GM18502 (cell line): ENCODE data around the gene P3H3.
A peak's percentile ranks its signal among the peaks of the same experiment; 100 is the strongest.

Source experiments
- ATAC-seq: cut with Tn5 transposase; IDR thresholded peaks from one replicate; pipeline ENCODE4 v1.9.1; 2021; ENCODE audit warnings: mild to moderate bottlenecking; ENCODE audit not compliant: unreplicated experiment, poor library complexity

The P3H3 gene

DNA sequence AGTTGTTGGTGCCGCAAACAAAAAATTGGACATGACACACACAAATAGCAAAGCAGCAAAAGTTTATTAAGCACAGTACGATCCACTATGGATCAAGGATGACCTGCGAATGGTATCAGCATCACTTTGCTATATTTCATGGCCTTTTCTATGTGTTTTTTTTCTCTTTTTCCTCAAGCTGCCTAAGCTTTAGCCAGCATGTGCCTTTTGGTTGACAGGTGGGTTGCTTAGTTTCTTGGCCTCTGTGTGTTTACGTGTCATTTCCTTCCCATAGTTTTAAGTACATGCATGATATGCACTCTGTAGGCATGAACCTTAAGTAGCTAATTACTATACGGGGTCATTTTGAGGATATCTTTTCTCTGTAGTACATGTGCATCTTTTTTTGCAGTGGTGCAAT lies 29.1 kb upstream of the P3H3 start:
- no peak for ATAC-seq

DNA sequence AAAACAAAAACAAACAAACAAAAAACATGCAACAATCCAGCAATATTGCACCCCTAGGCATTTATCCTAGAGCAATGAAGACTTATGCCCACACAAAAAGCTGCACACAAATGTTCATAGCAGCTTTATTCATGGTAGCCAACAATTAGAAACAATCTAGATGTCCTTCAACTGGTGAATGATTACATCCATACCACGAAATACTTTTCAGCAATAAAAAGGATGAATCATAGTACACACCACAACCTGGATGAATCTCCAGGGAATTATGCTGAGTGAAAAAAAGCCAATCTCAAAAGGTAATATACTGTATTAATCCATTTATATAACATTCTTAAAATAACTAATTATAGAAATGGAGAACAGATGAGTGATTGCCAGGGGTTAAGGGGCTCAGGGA lies 21.0 kb upstream of the P3H3 start:
- ATAC-seq = no peak

DNA sequence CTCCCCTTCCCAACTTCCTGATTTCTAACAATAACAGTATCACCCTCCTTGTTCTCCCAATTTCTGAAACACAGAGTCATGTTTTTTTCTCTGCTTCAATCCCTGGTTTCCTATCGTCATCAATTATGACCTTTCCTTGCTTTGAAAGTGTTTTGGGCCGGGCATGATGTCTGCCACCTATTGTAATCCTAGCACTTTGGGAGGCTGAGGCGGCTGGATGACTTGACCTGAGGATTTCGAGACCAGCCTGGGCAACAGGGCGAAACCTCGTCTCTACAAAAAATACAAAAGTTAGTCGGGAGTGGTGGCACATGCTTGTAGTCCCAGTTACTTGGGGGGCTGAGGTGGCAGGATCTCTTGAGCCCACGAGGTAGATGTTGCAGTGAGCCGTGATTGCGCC lies 19.2 kb upstream of the P3H3 start:
- no peak for ATAC-seq

DNA sequence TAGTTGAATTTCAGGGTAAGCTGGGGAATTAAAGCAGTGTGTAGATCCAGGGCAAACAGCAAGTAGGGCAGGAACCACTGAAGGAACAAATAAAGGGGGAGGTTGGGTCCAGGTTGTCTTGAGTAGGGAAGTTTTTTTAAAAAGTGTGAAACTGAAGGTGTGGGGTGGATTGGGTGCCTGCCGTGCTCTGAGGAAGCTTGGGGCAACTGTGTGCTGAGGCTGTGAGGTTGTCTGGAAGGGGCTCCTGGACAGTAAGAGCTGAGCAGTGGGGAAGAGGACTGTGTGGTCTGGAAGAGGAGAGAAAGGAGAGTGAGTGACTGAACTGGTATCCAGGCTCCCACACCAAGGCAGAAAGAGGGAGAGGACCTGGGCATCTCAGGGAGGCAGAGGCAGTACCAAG lies 17.4 kb upstream of the P3H3 start:
- no peak for ATAC-seq

DNA sequence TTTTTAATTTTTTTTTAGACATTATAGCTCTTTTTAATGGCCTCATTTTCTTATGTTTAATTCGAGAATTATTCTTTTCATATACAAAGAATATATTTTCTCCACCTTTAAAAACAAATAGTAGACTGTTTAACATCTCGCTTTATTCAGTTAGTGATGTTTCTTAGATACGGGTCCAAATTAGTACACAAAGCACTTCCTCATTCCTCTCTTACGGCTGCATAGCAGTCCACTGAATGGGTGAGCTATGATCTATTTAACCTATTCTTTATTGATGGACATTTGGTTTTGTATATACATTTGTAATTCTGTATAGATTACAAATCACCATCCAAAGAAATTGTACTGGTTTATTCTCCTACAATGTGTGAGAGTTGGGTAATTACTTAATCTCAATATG lies 14.8 kb upstream of the P3H3 start:
- no peak for ATAC-seq

DNA sequence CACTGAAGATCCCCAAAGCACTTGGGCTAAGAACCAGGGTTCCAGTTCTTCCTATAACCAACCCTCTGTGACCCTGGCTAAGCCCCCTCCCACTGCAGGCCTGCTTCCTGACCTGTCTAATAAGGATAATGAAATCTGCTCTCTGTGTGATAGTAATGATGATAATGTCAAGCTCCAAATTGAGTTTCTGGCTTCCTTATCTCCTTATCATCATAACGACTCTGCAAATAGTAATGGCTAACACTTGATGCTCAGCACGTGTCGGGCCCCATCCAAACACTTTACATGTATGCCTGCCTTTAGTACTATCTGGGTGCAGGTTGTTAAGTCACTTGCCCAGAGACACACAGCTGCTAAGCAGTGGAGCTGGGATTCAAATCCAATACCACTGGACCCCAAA lies 11.6 kb upstream of the P3H3 start:
- no peak for ATAC-seq

DNA sequence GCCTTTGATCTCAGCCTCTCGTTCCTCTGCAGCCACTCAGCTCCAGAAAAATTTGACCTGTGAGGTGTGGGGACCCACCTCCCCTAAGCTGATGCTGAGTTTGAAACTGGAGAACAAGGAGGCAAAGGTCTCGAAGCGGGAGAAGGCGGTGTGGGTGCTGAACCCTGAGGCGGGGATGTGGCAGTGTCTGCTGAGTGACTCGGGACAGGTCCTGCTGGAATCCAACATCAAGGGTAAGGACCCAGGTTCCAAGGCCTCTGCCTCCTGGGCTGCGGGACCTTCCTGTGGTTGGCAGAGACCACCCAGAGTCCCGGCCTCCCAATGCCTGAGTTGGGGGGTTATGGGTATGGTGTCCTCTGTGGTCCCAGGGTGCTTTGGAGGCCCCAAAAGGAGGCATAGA lies 11.1 kb upstream of the P3H3 start:
- ATAC-seq = no peak

DNA sequence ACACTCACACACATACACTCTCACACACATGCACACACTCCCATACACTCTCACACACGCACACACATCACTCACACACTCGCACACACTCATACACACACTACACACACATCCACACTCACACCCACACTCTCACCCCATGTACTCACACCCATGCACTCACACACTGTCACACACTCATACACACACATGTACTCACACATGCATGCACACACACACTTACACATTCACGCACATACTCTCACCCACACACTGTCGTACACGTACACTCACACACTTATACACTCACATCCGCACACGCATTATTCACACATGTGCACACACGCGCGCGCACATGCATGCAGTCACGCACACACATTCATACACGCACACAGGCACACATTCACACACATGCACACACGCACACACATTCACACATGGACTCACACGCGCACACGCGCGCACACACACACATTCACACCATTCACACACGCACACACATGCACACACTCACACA lies 10.5 kb upstream of the P3H3 start:
- no peak for ATAC-seq

DNA sequence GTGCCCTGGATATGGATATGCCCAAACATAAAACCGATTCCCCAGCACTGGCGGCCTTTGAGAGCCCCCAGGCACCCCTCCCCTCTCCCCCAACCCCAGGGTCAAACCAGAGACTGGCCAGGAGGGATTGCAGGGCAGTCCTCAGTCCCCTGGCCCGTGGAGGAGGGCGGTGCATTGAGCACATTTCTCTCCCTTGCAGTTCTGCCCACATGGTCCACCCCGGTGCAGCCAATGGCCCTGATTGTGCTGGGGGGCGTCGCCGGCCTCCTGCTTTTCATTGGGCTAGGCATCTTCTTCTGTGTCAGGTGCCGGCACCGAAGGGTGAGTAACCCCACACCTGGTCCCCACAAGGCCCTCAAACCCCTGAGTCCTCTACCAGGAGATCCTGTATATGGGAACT lies 10.0 kb upstream of the P3H3 start:
- ATAC-seq = no peak

DNA sequence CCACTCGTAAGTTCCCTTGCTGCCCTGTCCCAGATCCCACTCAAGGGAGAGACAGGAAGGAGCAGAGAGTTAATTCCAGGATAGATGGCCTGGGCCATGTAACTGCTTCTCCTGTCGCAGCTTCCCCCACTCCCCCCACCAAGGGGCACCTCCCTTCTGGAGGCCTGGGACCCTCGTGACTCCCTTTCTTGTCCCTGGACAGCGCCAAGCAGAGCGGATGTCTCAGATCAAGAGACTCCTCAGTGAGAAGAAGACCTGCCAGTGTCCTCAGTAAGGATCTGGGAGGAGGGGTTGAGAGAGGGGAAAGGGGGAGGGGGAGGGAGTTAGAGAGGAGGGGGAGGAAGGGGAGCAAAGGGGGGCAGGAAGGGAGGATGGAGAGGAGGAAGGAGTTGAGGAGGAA lies 9.6 kb upstream of the P3H3 start:
- no peak for ATAC-seq

DNA sequence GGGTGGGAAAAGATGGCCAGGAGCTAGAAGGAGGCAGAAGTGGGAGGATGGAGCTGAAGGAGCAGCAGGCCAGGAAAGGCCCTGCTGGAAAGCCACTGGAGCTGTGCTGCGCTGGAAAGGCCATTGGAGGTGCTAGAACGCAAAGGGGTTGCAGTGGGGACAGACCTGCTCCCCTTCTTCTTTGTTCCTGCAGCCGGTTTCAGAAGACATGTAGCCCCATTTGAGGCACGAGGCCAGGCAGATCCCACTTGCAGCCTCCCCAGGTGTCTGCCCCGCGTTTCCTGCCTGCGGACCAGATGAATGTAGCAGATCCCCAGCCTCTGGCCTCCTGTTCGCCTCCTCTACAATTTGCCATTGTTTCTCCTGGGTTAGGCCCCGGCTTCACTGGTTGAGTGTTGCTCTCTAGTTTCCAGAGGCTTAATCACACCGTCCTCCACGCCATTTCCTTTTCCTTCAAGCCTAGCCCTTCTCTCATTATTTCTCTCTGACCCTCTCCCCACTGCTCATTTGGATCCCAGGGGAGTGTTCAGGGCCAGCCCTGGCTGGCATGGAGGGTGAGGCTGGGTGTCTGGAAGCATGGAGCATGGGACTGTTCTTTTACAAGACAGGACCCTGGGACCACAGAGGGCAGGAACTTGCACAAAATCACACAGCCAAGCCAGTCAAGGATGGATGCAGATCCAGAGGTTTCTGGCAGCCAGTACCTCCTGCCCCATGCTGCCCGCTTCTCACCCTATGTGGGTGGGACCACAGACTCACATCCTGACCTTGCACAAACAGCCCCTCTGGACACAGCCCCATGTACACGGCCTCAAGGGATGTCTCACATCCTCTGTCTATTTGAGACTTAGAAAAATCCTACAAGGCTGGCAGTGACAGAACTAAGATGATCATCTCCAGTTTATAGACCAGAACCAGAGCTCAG lies 8.8 kb upstream of the P3H3 start:
- no peak for ATAC-seq

DNA sequence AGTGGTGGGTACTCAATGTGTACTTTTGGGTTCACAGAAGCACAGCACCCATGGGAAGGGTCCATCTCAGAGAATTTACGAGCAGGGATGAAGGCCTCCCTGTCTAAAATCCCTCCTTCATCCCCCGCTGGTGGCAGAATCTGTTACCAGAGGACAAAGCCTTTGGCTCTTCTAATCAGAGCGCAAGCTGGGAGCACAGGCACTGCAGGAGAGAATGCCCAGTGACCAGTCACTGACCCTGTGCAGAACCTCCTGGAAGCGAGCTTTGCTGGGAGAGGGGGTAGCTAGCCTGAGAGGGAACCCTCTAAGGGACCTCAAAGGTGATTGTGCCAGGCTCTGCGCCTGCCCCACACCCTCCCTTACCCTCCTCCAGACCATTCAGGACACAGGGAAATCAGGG lies 8.0 kb upstream of the P3H3 start:
- no peak for ATAC-seq

DNA sequence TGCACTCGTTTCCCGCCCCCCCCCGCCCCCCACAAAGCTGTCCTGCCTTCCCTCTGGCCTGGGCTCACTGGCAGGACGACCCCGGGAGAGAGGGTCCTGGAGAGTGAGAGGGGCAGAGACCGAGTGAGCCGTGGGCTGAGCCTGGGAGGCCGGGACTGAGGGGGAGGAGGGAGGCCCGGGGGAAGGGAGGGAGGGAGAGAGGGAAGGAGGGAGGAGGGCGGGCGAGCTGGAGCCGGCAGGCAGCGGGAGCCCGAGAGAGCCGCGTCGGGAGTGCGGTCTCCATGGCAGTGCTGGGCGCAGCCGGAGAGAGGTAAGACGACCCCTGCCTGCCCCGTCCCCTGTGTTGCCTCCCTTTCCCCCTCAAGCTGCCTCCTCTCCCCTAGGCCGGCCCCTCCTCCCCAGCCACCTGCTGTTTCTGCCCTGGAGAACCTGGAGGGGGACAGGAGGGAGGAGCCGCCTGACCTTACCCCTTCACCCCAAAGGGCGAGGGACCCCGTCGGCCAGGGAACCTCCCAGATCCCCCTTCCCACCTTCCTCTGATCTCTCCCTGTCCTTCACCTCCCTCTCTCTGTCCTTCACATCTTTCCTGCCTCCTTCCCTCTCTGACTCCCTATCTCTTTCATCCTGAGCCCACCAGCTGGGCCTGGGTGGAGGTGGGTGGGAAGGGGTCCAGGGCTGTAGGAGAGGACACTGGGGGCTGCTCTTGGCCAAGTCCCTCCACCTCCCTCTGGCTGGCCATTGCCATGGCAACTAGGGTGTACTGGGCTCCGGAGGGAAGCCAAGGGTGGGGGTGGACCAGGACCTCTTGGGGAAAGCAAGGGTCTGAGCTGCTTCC lies 6.4 kb upstream of the P3H3 start, which contains the start of gene GPR162:
Gene GPR162 (plus strand): TSS at position 231 of the 835 bp plus-strand sequence. CDS start 2,078 bp downstream, outside the sequence.
- ATAC-seq = no peak

DNA sequence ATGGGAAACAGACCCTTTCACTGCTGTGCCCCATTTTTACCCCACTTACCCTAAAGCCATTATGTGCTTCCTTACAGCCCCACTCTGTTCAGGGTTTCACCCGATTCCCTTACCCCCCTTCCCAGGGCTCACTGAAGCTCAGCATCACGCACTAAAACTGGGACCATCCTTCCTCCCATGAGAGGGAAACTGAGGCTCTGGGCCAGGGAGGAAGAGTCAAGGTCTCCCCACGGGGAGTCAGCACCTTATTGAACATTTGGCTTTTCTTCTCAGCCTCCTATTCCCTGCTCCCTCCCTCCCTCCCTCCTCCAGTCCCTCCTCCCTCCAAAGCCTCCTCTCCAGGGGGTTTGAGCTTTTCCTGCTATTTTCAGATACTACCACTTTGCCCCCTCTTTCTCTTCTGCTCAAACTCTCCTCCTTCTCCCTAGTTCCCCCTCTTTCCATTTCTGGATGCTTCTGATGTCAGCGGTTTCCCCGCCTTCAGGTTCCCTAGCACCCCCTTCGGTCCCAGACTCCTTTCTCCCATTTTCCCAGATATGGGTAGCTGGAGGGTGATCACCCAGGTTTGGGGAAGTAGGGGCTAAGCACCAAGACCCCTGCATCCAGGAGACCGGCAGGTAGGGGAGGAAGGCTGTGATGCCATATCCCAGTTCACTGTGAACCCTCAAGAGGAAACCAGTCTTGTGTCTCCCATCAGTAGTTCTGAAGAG lies 5.6 kb upstream of the P3H3 start:
- ATAC-seq = no peak

DNA sequence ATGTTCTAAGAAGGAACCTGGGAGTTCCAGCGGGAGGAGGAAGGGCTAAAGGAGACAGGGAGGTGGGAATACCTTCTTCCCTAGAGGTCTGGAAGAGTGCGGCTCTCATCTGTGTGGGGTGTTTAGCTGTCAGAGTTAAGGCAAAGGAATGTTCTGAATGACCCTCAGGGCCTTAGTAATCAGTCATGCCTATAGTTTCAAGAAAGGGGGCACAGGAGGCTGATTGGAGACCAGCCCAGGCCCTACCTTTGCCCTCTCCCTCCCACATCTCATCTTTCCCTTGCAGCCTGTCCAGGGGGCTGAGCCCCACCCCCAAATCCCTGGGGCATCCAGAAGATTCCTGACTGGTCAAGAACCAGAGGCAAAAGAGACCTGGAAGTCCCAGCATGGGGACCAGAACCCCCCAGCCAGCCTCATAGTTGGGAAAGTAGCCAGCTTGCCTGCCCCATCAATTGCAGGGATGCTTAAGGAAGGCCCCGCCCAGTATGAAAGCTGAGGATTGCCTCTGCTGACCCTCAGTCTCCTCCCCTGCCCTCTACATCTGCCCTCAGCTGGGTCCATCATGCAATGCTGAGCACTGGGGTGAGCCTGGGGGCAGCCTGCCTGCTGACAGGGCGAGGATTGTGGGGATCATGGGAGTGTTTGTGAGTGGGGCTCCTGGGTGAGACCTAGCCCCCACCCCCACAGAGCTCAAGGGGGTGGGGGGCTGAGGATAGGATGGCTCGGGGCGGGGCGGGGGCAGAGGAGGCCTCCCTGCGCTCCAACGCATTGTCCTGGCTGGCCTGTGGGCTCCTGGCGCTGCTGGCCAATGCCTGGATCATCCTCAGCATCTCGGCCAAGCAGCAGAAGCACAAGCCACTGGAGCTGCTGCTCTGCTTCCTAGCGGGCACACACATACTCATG lies 4.8 kb upstream of the P3H3 start:
- no peak for ATAC-seq

DNA sequence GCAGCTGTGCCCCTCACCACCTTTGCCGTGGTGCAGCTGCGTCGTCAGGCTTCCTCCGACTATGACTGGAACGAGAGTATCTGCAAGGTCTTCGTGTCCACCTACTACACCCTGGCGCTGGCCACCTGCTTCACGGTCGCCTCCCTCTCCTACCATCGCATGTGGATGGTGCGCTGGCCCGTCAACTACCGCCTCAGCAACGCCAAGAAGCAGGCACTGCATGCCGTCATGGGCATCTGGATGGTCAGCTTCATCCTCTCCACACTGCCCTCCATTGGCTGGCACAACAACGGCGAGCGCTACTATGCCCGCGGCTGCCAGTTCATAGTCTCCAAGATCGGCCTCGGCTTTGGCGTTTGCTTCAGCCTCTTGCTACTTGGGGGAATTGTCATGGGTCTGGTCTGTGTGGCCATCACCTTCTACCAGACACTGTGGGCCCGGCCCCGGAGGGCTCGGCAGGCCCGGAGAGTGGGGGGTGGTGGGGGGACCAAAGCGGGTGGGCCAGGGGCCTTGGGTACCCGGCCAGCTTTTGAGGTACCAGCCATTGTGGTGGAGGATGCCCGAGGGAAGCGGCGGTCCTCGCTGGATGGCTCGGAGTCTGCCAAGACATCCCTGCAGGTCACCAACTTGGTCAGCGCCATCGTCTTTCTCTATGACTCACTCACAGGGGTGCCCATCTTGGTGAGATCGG lies 4.0 kb upstream of the P3H3 start:
- no peak for ATAC-seq

DNA sequence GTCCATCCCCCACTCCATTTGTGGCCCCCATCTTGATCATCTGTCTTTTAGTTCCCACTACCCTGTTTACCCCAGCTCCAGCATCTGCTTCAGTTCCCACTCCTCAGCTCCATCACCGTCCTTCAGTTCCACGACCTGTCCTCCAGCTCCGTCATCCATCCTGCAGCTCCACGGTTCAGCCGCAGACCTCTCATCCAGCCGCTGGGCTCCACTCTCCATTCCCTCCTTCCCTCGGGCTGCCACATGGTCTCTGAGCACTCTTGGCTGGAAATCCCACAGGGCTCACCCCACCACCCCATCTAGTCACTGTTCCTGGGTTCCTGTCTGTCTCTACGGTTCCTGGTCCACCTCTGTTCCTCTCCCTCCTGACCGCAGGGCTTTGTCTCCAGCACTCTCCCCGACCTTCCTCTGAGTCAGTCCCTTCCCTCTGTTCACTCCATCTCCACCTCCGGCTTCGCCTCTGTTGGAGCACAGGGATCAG lies 3.3 kb upstream of the P3H3 start:
- ATAC-seq = no peak

DNA sequence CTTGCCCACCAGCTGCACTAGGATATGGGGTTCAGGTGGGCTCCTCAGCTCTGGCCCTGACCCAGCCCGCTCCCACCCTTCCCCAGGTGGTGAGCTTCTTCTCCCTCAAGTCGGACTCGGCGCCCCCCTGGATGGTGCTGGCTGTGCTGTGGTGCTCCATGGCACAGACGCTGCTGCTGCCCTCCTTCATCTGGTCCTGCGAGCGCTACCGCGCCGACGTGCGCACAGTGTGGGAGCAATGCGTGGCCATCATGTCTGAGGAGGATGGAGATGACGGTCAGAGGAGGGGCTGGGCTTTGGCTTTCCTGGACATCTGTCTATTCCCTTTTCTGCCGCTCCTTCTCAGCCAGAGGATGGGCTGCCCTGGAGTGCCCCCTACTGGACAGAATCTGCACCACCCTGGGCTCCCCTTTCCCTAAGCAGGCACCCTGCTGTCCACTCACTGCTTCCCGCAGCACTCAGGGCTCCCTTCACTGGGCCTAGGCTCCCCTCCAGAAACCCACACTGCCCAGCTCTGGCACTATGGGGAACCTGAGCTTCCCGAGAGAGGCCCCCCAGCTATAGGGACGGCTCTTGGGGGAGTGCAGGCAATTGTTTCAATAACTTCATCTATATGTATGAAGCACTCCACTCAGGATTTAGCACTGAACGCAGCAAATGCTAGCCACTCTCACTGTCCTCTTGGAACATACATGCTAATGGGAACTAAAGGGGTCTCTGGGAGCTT lies 2.6 kb upstream of the P3H3 start:
- ATAC-seq = peak; percentile 54
